DMS153 treated with DMSO at 0.1 percent for 48 hours (cell line): Measurements from ENCODE around the gene VTI1B.
A peak's percentile ranks its signal among the peaks of the same experiment; 100 is the strongest.
"Not testable (repeated sequence)": the region's sequence is repeated elsewhere in the genome, so short reads cannot be mapped to it uniquely, and the experiment has no call there.

Experiments
- DNase-seq: peaks from one replicate; lab custom pipeline; 2025; ENCODE audit not compliant: unreplicated experiment; lab: John Stamatoyannopoulos, UW

Gene VTI1B

DNA sequence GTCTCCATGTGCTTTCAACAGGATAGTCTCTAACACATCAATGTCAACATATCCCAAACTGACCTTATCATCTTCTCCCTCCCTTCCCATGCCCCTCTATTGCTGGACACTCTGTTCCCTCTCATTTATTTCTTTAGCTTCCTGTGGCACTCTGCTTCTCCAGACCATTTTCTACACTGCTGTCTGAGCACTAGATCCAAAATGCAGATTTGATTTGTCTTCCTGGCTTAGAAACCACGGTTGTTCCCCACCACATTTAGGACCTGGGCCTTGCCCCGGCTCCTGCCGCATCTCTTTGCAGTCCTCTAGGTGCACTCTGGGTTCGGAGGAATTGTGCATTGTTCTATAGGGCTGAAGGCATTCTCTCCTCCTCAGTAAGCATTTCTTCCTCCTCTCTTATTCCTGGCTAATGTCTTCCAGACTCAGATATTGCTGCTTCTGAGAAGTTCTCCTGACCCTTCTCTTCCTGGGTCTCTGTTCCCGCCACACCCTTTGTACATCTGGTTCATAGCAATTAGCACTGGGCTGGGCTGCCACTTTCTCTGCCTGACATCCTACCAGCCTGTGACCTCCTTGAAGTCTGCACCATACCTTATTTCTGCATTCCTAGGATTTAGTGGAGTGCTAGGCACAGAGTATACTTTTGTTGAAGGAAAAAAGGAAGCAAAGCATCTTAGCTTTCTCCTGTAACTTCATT lies 40.8 kb downstream of the VTI1B start:
- DNase-seq: no peak

DNA sequence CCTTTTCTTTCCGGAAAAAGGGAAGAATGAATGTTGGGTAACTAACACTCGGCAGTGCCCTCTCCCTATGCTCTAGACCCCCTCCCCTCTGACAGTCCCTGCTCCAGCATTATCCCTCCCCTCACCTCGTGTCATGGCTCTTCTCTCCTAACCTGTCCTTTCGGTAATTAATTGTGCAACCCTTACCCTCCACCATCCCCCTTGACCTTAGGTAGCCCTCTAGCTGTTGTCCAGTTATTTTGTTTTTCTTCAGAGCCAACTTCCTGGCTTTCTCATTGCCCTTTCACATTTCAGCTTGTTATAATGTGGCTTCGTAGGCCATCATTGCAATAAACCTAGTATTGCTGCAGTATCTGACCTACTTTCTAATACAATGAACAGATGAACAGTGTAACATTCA lies 43.5 kb downstream of the VTI1B start:
- no peak for DNase-seq

DNA sequence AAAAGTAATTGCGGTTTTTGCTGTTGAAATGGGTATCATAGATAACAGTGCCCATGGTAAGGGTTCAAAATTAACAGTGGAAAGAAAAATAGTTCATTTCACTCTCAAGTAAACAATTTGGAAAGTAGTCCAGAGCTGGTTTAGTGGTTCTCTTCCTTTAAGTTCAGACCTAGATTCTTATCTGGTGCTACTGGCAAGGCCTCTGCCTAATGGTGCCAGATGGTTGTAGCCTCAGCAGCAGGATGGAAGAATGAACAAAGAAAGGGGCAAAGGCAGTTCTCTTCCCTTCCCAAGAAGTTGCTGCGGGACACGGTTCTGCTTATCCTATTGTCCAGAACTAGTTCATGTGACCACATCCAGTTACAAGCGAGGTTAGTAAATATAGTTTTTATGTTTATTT lies 44.2 kb downstream of the VTI1B start:
- no peak for DNase-seq

DNA sequence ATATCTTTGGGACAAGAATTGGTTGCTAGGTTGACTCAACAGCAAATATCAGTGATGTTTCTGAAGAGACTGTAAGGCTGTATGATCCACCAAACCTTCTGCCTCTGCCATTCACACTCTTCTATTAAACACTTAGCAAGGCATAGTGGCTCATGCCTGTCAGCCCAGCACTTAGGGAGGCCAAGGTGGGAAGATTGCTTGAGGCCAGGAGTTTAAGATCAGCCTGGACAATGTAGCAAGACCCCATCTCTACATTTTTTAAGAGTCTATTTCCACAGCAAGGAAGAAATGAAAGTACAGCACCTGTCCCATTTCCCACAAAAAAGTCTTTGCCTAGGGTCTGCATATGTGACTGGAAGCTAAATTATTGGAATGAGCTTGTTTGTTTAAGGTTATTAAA lies 46.9 kb downstream of the VTI1B start:
- no peak for DNase-seq

DNA sequence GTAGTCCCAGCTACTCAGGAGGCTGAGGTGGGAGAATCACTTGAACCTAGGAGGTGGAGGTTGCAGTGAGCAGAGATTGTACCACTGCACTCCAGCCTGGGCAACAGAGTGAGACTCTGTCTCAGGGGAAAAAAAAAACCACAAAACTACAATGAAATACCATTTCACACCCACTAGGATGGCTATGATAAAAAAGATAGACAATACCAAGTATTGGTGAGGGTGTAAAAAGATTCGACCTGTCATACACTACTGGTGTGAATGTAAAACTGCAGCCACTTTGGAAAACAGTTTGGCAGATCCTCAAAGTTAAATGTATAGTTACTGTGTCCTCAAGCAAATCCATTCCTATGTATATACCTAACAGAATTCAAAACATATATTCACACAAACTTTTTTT lies 48.3 kb downstream of the VTI1B start:
- not testable (repeated sequence) for DNase-seq

DNA sequence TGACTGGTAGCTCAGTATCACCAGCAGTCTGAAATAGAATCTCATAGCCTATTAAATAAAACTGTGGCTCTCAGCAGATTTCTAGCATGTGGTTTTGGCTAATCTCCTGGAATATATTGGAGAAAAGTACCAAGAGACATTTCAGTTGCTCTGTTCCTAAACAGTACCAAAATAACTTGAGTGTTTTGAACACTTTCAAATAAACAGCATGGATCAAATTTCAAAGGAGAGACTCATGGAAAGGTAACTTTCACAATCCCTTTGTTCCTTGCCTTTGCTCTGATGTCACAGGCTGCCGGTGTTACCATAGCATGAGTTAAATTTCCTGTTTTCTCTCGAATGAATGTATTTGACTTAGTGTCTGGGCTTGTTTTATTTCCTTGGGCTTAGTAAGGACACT lies 51.3 kb downstream of the VTI1B start:
- peak; percentile 53 for DNase-seq

DNA sequence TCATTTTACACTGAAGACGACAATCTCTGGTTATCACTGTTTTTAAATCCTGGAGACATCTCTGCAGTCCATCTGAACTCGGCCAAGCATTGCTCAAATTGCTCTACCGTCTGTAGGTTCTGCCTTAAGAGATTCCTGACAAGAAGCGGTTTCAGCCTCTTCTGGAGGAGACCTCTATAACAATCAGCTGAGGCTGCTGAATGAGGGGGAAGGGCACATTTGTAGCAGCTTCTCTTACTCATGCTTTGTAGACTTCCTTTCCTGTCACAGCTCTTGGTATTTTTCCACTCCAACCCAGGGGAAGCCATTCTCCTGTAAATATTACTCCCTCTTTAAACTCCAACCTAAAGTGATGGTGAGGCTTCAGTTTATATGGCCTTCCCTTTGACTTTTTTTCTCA lies 51.8 kb downstream of the VTI1B start:
- DNase-seq: peak; percentile 77

DNA sequence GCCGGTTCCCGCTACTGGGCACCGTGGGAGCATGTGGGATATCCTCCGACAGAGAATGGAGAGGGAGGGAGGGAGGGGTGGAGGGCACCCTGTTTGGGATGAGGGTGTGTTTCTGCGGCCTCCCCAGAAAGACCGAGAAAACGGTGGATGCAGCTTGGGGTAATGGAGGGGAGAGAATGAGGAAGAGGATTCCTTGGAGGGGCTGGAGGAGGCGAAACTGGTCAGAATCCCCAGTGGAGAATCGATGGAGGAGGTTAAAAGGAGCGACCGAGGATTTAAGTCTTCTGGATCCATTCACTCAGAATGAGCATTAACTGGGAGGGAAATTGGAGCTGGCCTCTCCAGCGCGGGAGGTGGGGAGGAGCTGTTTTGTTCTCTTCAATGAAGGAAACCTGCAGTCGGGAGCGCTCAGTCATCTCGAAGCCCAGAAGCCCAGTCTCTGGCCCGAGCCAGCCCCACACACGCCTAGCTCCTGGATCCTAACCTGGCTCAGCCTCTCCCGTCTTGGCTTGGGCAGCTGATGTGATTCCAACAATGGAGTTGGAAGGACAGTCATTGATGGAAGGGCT lies 54.1 kb downstream of the VTI1B start:
- DNase-seq: peak; percentile 43

DNA sequence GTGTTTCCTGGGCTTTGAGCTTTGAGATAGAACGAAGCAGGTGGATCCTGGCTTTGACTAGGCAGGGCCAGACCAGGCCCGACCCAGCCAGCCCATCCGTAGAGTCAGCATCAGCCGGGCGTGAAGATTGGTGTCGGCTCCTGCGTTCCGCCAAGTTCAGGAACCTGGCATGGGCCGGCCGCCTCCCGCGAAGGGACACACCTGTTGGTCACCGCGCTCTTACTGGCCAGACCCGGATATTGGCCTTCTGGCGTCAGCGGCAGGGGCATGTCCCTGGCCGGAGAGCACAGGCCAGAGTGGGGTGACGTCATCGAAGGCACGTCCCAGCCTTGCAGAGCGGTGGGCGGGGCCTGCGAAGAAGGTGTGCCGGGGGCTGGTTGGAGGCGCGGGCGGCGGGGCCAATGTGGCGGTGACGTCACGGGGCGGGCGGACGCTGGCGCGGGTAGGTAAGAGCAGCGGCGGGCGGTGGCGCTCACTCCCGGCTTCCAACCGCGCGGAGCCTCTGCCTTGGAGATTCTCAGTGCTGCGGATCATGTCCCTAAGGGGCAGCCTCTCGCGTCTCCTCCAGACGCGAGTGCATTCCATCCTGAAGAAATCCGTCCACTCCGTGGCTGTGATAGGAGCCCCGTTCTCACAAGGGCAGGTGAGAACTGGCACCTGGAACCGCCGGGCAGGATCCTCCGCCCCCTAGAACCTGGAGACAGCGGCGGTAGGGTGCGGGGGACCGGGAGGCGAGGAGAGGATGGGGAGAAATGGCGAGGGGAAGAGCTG lies 54.8 kb downstream of the VTI1B start, which contains the start of gene ARG2:
ARG2 (plus strand) TSS at position 475 of the 771 bp plus-strand sequence; CDS start at position 533, 58 bp downstream.
- peak; percentile 91 for DNase-seq

DNA sequence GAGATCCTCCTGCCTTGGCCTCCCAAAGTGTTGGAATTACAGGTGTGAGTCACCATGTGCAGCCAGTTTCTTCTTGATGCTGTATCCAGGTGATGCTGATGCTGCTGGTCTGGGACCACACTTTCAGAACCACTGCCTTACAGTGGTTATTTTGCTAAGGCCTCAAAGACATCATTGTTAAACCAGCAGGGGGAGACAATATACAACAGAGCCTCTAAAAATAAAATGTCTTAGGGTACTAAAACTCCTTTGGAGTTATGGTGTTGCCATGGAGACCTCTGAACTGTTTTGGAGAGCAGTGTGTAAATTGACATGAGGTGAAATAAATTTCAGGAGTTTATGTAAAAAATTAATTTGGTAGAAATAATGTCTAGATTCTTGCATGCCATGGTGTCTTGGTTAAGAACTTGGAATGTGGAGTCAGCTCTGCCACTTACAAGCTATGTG lies 55.8 kb downstream of the VTI1B start:
- DNase-seq: peak; percentile 38

DNA sequence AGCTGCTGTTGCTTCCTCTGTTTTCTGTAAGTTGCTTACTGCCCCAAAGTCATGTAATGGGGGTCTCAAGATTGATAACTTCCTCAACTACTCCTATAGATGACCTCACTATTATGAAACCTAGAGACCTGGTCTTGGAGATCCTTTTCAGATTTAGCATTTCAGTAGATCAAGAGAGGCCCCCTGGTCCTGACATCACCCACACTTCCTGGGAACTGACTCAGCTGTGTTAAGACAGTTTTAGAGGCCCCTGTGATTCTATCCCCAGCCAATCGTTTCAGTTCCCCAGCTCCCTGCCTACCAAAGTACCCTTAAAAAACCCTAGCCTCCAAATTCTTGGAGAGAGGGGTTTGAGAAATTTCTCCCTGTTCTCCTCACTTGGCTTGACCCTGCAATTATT lies 63.9 kb downstream of the VTI1B start:
- DNase-seq: no peak

DNA sequence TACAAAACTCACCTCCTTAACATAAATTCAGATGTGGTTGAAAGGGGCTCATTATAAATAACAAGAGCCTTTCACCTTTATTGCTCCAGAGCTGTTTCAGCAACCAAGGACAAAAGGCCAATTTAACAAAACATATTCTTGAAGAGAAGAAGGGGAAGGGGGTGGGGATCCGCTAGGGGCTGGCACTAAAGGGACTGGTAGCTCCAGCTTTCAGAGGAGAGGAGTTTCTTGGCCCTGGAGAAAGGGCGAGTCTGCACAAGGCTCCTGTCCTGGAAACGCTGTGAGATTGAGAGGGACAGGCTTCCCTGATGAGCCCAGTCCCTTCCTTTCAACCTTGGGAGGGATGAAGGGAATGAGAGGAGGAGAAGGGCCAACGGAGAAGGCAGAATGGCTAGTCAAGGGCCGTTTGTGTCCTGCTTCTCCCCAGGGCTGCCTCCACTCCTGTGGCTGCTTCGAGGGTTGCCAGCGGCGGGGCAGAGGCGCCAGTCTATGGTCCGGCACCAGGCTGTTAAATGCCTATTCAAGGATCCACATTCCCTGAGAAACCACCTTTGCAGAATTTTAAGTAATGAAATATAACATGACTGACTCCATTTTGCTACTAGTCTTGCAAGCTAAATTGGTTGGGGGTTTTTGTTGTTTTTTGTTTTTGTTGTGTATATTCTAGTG lies 64.7 kb downstream of the VTI1B start:
- DNase-seq: no peak

DNA sequence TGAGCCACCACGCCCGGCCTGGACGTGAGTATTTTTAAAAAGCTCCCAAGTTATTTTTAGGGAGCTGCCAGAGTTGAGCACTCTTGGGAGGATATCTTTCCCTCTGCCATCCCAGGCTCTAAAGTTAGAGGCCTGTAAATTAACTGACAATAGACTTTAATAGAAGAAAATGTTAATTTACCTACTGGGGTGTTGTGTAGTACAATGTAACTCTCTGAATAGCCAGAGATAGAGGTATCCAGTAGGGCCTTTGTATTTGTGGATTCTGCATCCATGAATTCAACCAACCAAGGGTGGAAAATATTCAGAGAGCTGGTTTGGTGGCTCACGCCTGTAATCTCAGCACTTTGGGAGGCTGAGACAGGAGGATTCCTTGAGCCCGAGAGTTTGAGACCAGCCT lies 66.8 kb downstream of the VTI1B start:
- no peak for DNase-seq

DNA sequence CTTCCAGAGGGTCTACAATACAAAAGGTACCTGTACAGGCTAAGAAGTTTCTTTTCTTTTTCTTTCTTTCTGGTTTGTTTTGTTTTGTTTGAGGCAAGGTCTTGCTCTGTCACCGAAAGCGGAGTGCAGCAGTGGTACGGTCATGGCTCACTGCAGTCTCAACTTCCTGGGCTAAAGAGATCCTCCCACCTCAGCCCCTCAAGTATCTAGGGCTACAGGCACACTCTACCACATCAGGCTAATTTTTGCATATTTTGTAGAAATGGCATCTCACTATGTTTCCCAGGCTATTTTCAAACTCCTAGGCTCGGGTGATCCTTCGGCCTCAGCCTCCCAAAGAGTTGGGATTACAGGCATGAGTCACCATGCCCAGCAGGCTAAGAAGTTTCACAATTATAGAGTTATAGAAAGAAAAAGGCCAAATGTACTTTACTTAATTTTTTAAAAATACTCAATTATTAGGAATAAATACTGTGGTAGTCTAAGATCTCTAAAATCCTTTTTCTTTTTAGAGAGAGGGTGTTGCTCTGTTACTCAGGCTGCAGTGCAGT lies 71.4 kb downstream of the VTI1B start:
- DNase-seq: no peak

DNA sequence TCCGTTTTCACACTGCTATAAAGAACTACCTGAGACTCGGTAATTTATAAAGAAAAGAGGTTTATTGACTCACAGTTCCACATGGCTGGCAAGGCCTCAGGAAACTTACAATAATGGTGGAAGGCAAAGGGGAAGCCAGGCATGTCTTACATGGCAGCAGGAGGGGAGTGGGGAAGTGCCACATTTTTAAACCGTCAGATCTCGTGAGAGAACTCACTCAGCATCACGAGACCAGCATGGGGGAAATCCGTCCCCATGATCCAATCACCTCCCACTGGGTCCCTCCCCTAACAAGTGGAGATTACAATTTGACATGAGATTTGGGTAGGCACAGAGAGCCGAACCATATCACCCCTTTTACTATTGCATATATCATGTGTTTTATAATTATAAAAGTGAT lies 72.4 kb downstream of the VTI1B start:
- no peak for DNase-seq

DNA sequence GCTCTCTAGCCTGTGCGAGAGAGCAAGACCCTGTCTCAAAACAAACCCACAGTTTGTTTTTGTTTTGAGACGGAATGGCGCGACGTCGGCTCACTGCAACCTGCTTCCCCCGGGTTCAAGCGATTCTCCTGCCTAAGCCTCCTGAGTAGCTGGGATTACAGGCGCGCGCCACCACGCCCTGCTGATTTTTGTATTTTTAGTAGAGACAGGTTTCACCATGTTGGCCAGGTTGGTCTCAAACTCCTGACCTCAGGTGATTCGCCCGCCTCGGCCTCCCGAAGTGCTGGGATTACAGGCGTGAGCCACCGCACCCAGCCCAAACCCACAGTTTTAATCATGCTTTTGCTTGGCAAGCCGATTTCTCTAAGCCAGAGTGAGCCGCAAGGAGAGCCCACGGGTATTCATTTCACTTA lies 73.9 kb downstream of the VTI1B start:
- DNase-seq: not testable (repeated sequence)

DNA sequence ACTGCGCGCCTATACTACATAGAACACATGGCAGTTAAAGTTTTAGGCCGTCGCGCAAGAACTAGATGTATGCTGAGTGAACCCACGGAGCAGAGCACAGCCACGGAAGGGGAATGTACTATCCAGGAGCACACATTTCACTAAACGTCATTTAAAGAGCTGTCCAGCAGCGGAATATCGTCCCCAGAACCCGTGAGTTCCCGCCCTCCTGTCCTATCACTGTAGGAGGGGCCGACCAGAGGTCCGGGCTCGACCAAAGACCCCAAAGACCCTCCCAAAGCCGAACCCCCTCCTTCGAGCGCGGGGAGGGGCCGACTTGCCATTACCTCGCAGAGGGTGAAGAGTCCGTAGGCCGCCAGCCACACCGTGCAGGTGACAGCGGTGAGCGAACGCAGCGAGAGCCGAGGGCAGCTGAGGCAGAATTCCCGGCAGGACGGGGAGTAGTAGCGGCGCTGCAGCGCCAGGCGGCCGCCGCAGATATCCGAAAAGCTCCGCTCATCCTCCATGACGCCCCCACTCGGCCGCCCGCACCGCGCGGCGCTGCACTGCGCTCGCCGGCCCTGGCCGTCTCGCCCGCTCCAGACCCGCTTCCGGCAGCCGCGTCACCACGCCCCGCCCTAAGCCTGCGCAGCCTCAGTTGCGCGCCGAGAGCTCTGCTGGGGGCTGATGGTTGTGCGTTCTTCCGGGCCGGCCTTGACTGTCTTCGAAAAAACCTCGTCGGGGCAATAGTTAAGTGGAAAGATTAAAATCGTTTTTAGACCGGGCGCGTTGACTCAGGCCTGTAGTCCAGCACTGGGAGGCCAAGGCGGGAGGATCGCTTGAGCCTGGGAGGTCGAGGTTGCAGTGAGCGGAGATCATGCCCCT lies 74.5 kb downstream of the VTI1B start, which contains the start of gene PIGH:
PIGH (minus strand) TSS at position 571 of the 864 bp plus-strand sequence; CDS start at position 506, 65 bp downstream.
- peak; percentile 78 for DNase-seq
